HEK293 (cell line): ENCODE measurements around the gene IL4R.

Experiments
- ATF2 ChIP-seq: fragments of 450-650 bp; formaldehyde crosslinking; IDR thresholded peaks from 2 replicates; pipeline ENCODE4 v1.5.1; 2016; ENCODE audit warnings: missing biosample characterization, missing genetic modification characterization, low read depth
- CTCF ChIP-seq: fragments of 450-650 bp; formaldehyde crosslinking; IDR thresholded peaks from 2 replicates; pipeline ENCODE4 v1.5.1; 2016; ENCODE audit warnings: missing biosample characterization, missing genetic modification characterization
- MYNN ChIP-seq: fragments of 450-650 bp; formaldehyde crosslinking; IDR thresholded peaks from 2 replicates; pipeline ENCODE4 v1.5.1; 2016; ENCODE audit warnings: missing biosample characterization, missing genetic modification characterization, borderline replicate concordance
- TSHZ1 ChIP-seq: fragments of 450-650 bp; formaldehyde crosslinking; IDR thresholded peaks from 2 replicates; pipeline ENCODE4 v1.5.1; 2016; ENCODE audit warnings: missing biosample characterization, missing genetic modification characterization, borderline replicate concordance
- ZBTB21 ChIP-seq: fragments of 450-650 bp; formaldehyde crosslinking; IDR thresholded peaks from 2 replicates; pipeline ENCODE4 v1.5.1; 2017; ENCODE audit warnings: missing biosample characterization, missing genetic modification characterization
- ZBTB7A ChIP-seq: fragments of 450-650 bp; formaldehyde crosslinking; IDR thresholded peaks from 2 replicates; pipeline ENCODE4 v1.5.1; 2016; ENCODE audit warnings: low read depth, missing biosample characterization, missing genetic modification characterization
- ZNF670 ChIP-seq: fragments of 450-650 bp; formaldehyde crosslinking; IDR thresholded peaks from 2 replicates; pipeline ENCODE4 v1.5.1; 2016; ENCODE audit warnings: missing biosample characterization, missing genetic modification characterization, low read depth
- ZNF704 ChIP-seq: fragments of 450-650 bp; formaldehyde crosslinking; IDR thresholded peaks from 2 replicates; pipeline ENCODE4 v1.5.1; 2016; ENCODE audit warnings: missing biosample characterization, missing genetic modification characterization
- TF ChIP-seq, protein P1 (sequence below): fragments of 450-650 bp; formaldehyde crosslinking; optimal IDR thresholded peaks from 2 replicates; pipeline ENCODE3; 2016; ENCODE audit warnings: missing biosample characterization, mild to moderate bottlenecking, missing genetic modification characterization

GRCh38 chr16:27364493-27365141 lies 50.8 kb downstream of the IL4R start:
- TF ChIP-seq TSHZ1 (no peak), MYNN (no peak), ZBTB21 (no peak), ZNF670 (tag by site-specific recombination) (no peak), CTCF (tag by site-specific recombination) (no peak), ZBTB7A (tag by site-specific recombination) (no peak), ZNF704 (no peak), ATF2 (tag by site-specific recombination) (no peak)
- TF ChIP-seq, protein P1, sequence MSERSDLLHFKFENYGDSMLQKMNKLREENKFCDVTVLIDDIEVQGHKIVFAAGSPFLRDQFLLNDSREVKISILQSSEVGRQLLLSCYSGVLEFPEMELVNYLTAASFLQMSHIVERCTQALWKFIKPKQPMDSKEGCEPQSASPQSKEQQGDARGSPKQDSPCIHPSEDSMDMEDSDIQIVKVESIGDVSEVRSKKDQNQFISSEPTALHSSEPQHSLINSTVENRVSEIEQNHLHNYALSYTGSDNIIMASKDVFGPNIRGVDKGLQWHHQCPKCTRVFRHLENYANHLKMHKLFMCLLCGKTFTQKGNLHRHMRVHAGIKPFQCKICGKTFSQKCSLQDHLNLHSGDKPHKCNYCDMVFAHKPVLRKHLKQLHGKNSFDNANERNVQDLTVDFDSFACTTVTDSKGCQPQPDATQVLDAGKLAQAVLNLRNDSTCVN (tag by site-specific recombination) = no peak
